B cell (primary cell): ENCODE results near the gene FBXO42. TPM values are rescaled to one million over a fixed set of nuclear protein-coding genes. Genes with fewer than 3 reads are reported as not detected.

Source experiments
- ATAC-seq: fragments of 200-7000 bp; cut with Tn5 transposase; one replicate; pipeline ENCODE4 v1.10.0; 2021; ENCODE audit warnings: low read depth, mild to moderate bottlenecking, moderate number of reproducible peaks, moderate library complexity
- CTCF ChIA-PET: fragments of 350-600 bp; sonication (Branson Sonifier 250); formaldehyde crosslinking; loops from one replicate; lab custom pipeline; 2021; ENCODE audit warnings: antibody characterized with exemption, inconsistent platforms; lab: Charles Lee
- POLR2A ChIA-PET: fragments of 350-600 bp; sonication (Branson Sonifier 250); formaldehyde crosslinking; loops from one replicate; lab custom pipeline; 2021; ENCODE audit warnings: antibody characterized with exemption; lab: Charles Lee
- DNase-seq: peaks from one replicate; pipeline ENCODE4 v3.0.0; 2013
- H2AFZ ChIP-seq: 2 replicates; pipeline ENCODE4 v1.6.1; 2012; ENCODE audit warnings: mild to moderate bottlenecking, low read depth, low read length; ENCODE audit not compliant: insufficient read depth, poor library complexity, severe bottlenecking
- H3K27ac ChIP-seq, 2 donors: 1 replicate in 1 of 2; 2 replicates in 1 of 2; pipeline ENCODE4 v1.5.1; 2012 to 2013; ENCODE audit warnings: low read length in 2 of 2, mild to moderate bottlenecking in 2 of 2, moderate library complexity in 1 of 2
- H3K27me3 ChIP-seq, 4 experiments: fragments of 200-600 bp in 1 of 4; sonication (generic) in 1 of 4; replicated peaks in 1 of 4; 1 replicate in 2 of 4; 2 replicates in 2 of 4; pipeline versions ENCODE4 v1.6.1 to v1.7.0; 2013 to 2016; ENCODE audit warnings: low read length in 3 of 4, mild to moderate bottlenecking in 2 of 4, mixed read lengths in 1 of 4, moderate library complexity in 1 of 4; ENCODE audit not compliant: insufficient read depth in 4 of 4, control insufficient read depth in 3 of 4; ENCODE audit errors: control extremely low read depth in 1 of 4
- H3K36me3 ChIP-seq, 2 experiments: replicated peaks in 1 of 2; 1 replicate in 1 of 2; 2 replicates in 1 of 2; pipeline versions ENCODE4 v1.6.1 to v1.7.1; 2013; ENCODE audit warnings: low read length in 1 of 2; ENCODE audit not compliant: insufficient read depth in 2 of 2, control insufficient read depth in 1 of 2; ENCODE audit errors: control extremely low read depth in 1 of 2, extremely low read depth in 1 of 2
- H3K4me1 ChIP-seq, 2 donors: fragments of 200-600 bp in 1 of 2; sonication (generic) in 1 of 2; 1 replicate in 1 of 2; 2 replicates in 1 of 2; pipeline versions ENCODE4 v1.5.1 to v1.6.1; 2013 to 2017; ENCODE audit warnings: low read length in 2 of 2; ENCODE audit not compliant: control insufficient read depth in 2 of 2, insufficient read depth in 2 of 2
- H3K4me2 ChIP-seq: replicated peaks from 2 replicates; pipeline ENCODE3; 2012; ENCODE audit warnings: mild to moderate bottlenecking, low read depth, low read length; ENCODE audit not compliant: poor library complexity, severe bottlenecking
- H3K4me3 ChIP-seq, 5 experiments: fragments of 200-600 bp in 1 of 5; sonication (generic) in 1 of 5; 1 replicate in 3 of 5; 2 replicates in 2 of 5; pipeline versions ENCODE4 v1.5.1 to v1.7.0; 2011 to 2016; ENCODE audit warnings: low read length in 4 of 5, mild to moderate bottlenecking in 4 of 5, low read depth in 2 of 5, control low read depth in 1 of 5, moderate library complexity in 1 of 5; ENCODE audit not compliant: insufficient read depth in 1 of 5; ENCODE audit errors: control extremely low read depth in 1 of 5, extremely low read depth in 1 of 5
- H3K79me2 ChIP-seq: fragments of 200-600 bp; sonication (generic); one replicate; pipeline ENCODE4 v1.6.0; 2016; ENCODE audit warnings: low read length; ENCODE audit not compliant: control insufficient read depth, insufficient read depth
- H3K9ac ChIP-seq: fragments of 200-600 bp; sonication (generic); 2 replicates; pipeline ENCODE4 v1.6.1; 2017; ENCODE audit warnings: mild to moderate bottlenecking, low read length, moderate library complexity
- H3K9me3 ChIP-seq, 3 donors: one replicate each; pipeline versions ENCODE4 v1.6.1 to v1.7.1; 2013; ENCODE audit warnings: low read length in 2 of 3; ENCODE audit not compliant: control insufficient read depth in 2 of 3, insufficient read depth in 1 of 3; ENCODE audit errors: control extremely low read depth in 1 of 3
- H4K20me1 ChIP-seq: 2 replicates; pipeline ENCODE4 v1.6.0; 2012; ENCODE audit warnings: mild to moderate bottlenecking, low read length; ENCODE audit not compliant: insufficient read depth, control insufficient read depth, poor library complexity, severe bottlenecking
- H3K27ac Mint-ChIP-seq: one replicate; pipeline ENCODE4 v1.8.0; 2021; ENCODE audit warnings: mixed read lengths
- H3K27me3 Mint-ChIP-seq: one replicate; pipeline ENCODE4 v1.8.0; 2021; ENCODE audit warnings: mixed read lengths
- H3K4me1 Mint-ChIP-seq: one replicate; pipeline ENCODE4 v1.8.0; 2021; ENCODE audit warnings: mixed read lengths
- H3K4me3 Mint-ChIP-seq: one replicate; pipeline ENCODE4 v1.8.0; 2021; ENCODE audit warnings: mixed read lengths
- H3K9me3 Mint-ChIP-seq: one replicate; pipeline ENCODE4 v1.8.0; 2022; ENCODE audit warnings: mixed read lengths; ENCODE audit not compliant: insufficient read depth
- CTCF ChIP-seq: fragments of 200-600 bp; IDR thresholded peaks from one replicate; pipeline ENCODE4 v1.8.0; 2022; ENCODE audit warnings: antibody characterized with exemption, mild to moderate bottlenecking
- EZH2 ChIP-seq: IDR thresholded peaks from 2 replicates; pipeline ENCODE4 v1.6.1; 2012; ENCODE audit warnings: borderline replicate concordance, low read depth, mild to moderate bottlenecking, moderate library complexity, low read length; ENCODE audit not compliant: insufficient read depth, poor library complexity, severe bottlenecking
- WGBS: methylation state at CpG from one replicate; pipeline ENCODE4 v1.1.5; 2013; ENCODE audit warnings: missing lambda C conversion rate; ENCODE audit not compliant: insufficient coverage; 5-methylcytosine and 5-hydroxymethylcytosine counted together
- intact Hi-C: fragments of 100-400 bp; cut with micrococcal nuclease; formaldehyde crosslinking; loops from one replicate; pipeline ENCODE4 v1.10.0; 2022
- polyA plus RNA-seq: library from polyadenylated mRNA; depleted of rRNA; stranded (reverse); fragments of >200 nt; gene quantifications from 2 replicates; pipeline ENCODE4 v1.2.3, GENCODE V29; 2012
- total RNA-seq, 2 donors: library from RNA; stranded (reverse); fragments of 120-200 nt in 1 of 2; gene quantifications; 1 replicate in 1 of 2; 2 replicates in 1 of 2; pipeline versions ENCODE4 v1.2.3 to v1.2.4, GENCODE V29; 2013 to 2022

Gene FBXO42
- total and polyA plus RNA-seq, 2 donors (not counting 1 experiment from before 2014, with no cell fraction given) = 17.2 to 33.1 TPM

GRCh38 chr1:16352842-16353535, 709 bp upstream of the FBXO42 start:
- H3K36me3 ChIP-seq = no peaks in the 10 kb centered on the region
- TF ChIP-seq CTCF (no peak), EZH2 (no peak)
- H3K9me3 ChIP-seq = no peaks in the 10 kb centered on the region
- POLR2A ChIA-PET = interaction anchor here (0.5 to 1.8 kb wide), 5 partner anchors 11 to 519 kb away, joined by 3 to 8 read pairs (median 4); partner anchors contain the start of gene SZRD1
- peaks cover 19 to 30% of the 10 kb centered on the region in 2 donors for H3K4me1 ChIP-seq
- WGBS = 32% methylated on average over 4 of the region's 11 CpGs
- peak overlapping the region; percentile 84 for H3K4me3 Mint-ChIP-seq
- H3K4me1 Mint-ChIP-seq = peaks cover 22% of the 10 kb centered on the region
- ATAC-seq (no peak), DNase-seq (peak; percentile 40)
- H3K9me3 Mint-ChIP-seq = no peaks in the 10 kb centered on the region
- H3K4me2 ChIP-seq = peak overlapping the region; percentile 94
- CTCF ChIA-PET = interaction anchor here (1.0 to 4.7 kb wide), 5 partner anchors 10 to 274 kb away, joined by 3 to 52 read pairs (median 5); partner anchors contain the start of gene NECAP2
- no peaks in the 10 kb centered on the region for H3K27me3 Mint-ChIP-seq
- peak overlapping the region; percentile 92 for H3K27ac Mint-ChIP-seq
- H3K9ac ChIP-seq = peak overlapping the region; percentile 91
- H3K4me3 ChIP-seq = peak overlapping the region; percentile 54 to 99 (median 81)
- peaks cover 41% of the 10 kb centered on the region for H3K79me2 ChIP-seq
- peaks cover 15% of the 10 kb centered on the region for H4K20me1 ChIP-seq
- peak overlapping the region; percentile 95 for H2AFZ ChIP-seq
- H3K27ac ChIP-seq = peak overlapping the region; percentile 87 to 90
- intact Hi-C loops = loop anchor here (1.0 to 5.0 kb wide), 4 partner anchors 10 to 136 kb away; partner anchors contain the start of genes NECAP2 and SZRD1
- no peaks in the 10 kb centered on the region for H3K27me3 ChIP-seq
